Vagina (tissue), 2 donors: ENCODE results near the gene P4HA1.

ENCODE experiments used
- POLR2A ChIP-seq, 2 donors: fragments of 450-650 bp; IDR thresholded peaks; one replicate each; pipeline ENCODE4 v1.6.1; 2017; ENCODE audit warnings: antibody characterized with exemption in 2 of 2, mild to moderate bottlenecking in 2 of 2, moderate library complexity in 2 of 2
- POLR2AphosphoS5 ChIP-seq, 2 donors: sonication (generic); formaldehyde crosslinking; IDR thresholded peaks; one replicate each; pipeline ENCODE4 v1.9.0; 2017; ENCODE audit warnings: antibody characterized with exemption in 2 of 2, mild to moderate bottlenecking in 2 of 2, low read depth in 1 of 2; ENCODE audit not compliant: insufficient read depth in 1 of 2
- TF ChIP-seq, protein P1 (sequence below), 3 experiments: fragments of 450-650 bp in 2 of 3; fragments of 200-600 bp in 1 of 3; sonication (generic) in 1 of 3; IDR thresholded peaks; one replicate each; pipeline ENCODE4 v1.5.1; 2017 to 2019; ENCODE audit warnings: antibody characterized with exemption in 3 of 3, mild to moderate bottlenecking in 2 of 3, moderate library complexity in 2 of 3

DNA sequence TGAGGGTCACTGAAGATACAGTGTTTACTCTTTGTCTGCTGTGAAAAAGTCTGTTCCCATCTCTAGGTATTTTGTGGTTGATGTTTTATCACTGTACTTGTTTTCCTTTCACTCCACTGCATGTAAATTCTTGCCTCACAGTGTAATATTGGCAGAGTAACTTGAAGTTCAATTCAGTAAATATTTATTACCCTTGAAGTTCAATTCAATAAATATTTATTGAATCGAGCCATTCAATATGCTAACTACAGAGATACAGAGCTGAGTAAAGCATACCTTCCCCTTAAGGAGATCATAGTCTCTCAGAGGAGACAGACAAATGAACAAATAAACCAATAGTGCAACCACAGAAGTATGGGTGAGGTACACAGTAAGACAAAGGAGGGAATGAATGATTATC, 22.8 kb upstream of the P4HA1 start:
- TF ChIP-seq POLR2A (IDR thresholded peaks at IDR 0.05) (no peak), POLR2AphosphoS5 (IDR thresholded peaks at IDR 0.05; ENCODE audit: insufficient read depth in 1 of 2, low read depth in 1 of 2) (no peak)
- TF ChIP-seq, protein P1, sequence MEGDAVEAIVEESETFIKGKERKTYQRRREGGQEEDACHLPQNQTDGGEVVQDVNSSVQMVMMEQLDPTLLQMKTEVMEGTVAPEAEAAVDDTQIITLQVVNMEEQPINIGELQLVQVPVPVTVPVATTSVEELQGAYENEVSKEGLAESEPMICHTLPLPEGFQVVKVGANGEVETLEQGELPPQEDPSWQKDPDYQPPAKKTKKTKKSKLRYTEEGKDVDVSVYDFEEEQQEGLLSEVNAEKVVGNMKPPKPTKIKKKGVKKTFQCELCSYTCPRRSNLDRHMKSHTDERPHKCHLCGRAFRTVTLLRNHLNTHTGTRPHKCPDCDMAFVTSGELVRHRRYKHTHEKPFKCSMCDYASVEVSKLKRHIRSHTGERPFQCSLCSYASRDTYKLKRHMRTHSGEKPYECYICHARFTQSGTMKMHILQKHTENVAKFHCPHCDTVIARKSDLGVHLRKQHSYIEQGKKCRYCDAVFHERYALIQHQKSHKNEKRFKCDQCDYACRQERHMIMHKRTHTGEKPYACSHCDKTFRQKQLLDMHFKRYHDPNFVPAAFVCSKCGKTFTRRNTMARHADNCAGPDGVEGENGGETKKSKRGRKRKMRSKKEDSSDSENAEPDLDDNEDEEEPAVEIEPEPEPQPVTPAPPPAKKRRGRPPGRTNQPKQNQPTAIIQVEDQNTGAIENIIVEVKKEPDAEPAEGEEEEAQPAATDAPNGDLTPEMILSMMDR (IDR thresholded peaks at IDR 0.05), result no peak
